Uterus (tissue), 4 donors: Measurements from ENCODE around the gene PTPRH. TPM values are rescaled to one million over a fixed set of nuclear protein-coding genes. Genes with fewer than 3 reads are reported as not detected.

Experiments used
- DNase-seq, 2 donors: peaks; one replicate each; pipeline ENCODE4 v3.0.0-alpha.2; 2019 to 2020
- H3K27ac ChIP-seq, 2 donors: fragments of 200-600 bp; sonication (generic); 1 replicate in 1 of 2; 2 replicates in 1 of 2; pipeline ENCODE4 v1.5.1; 2016 to 2018
- H3K27me3 ChIP-seq, 2 donors: fragments of 200-600 bp; sonication (generic); one replicate each; pipeline ENCODE4 v1.5.1; 2018 to 2019; ENCODE audit warnings: control low read depth in 1 of 2
- H3K36me3 ChIP-seq, 2 donors: fragments of 200-600 bp; sonication (generic); one replicate each; pipeline ENCODE4 v1.5.1; 2019; ENCODE audit warnings: control low read depth in 1 of 2
- H3K4me1 ChIP-seq, 2 donors: fragments of 200-600 bp; sonication (generic); one replicate each; pipeline ENCODE4 v1.5.1; 2018 to 2019; ENCODE audit warnings: control low read depth in 1 of 2
- H3K4me3 ChIP-seq, 2 donors: fragments of 200-600 bp; sonication (generic); 1 replicate in 1 of 2; 2 replicates in 1 of 2; pipeline ENCODE4 v1.5.1; 2018 to 2019; ENCODE audit warnings: mild to moderate bottlenecking in 1 of 2
- H3K9me3 ChIP-seq, 2 donors: fragments of 200-600 bp; sonication (generic); one replicate each; pipeline ENCODE4 v1.5.1; 2019; ENCODE audit warnings: control low read depth in 1 of 2
- POLR2A ChIP-seq, 2 donors: fragments of 450-650 bp; IDR thresholded peaks; one replicate each; pipeline ENCODE4 v1.6.1; 2016; ENCODE audit warnings: antibody characterized with exemption in 2 of 2, mild to moderate bottlenecking in 1 of 2, moderate library complexity in 1 of 2
- intact Hi-C: fragments of 100-400 bp; cut with DNase I; formaldehyde crosslinking; loops from one replicate; pipeline ENCODE4 v1.15.1; 2023; ENCODE audit warnings: low total_unique reads
- total RNA-seq, 4 donors: library from RNA; depleted of rRNA in 3 of 4; stranded (reverse); fragments of >200 nt in 3 of 4; gene quantifications; one replicate each; pipeline versions ENCODE4 v1.1.0 to v1.2.4, GENCODE V29; 2014 to 2023
- TF ChIP-seq, protein P1 (sequence below), 4 experiments: fragments of 200-600 bp in 2 of 4; fragments of 450-650 bp in 2 of 4; sonication (generic) in 2 of 4; IDR thresholded peaks; one replicate each; pipeline ENCODE4 v1.5.1; 2016 to 2019; ENCODE audit warnings: antibody characterized with exemption in 4 of 4, mild to moderate bottlenecking in 2 of 4, moderate library complexity in 1 of 4
- donor health status: DM: yes; HTN: yes; CAD: no.

The PTPRH gene
- total RNA-seq, 4 donors from 2014 or later = 0.29 to 3.8 (median 3.2) TPM; not detected in 1

DNA sequence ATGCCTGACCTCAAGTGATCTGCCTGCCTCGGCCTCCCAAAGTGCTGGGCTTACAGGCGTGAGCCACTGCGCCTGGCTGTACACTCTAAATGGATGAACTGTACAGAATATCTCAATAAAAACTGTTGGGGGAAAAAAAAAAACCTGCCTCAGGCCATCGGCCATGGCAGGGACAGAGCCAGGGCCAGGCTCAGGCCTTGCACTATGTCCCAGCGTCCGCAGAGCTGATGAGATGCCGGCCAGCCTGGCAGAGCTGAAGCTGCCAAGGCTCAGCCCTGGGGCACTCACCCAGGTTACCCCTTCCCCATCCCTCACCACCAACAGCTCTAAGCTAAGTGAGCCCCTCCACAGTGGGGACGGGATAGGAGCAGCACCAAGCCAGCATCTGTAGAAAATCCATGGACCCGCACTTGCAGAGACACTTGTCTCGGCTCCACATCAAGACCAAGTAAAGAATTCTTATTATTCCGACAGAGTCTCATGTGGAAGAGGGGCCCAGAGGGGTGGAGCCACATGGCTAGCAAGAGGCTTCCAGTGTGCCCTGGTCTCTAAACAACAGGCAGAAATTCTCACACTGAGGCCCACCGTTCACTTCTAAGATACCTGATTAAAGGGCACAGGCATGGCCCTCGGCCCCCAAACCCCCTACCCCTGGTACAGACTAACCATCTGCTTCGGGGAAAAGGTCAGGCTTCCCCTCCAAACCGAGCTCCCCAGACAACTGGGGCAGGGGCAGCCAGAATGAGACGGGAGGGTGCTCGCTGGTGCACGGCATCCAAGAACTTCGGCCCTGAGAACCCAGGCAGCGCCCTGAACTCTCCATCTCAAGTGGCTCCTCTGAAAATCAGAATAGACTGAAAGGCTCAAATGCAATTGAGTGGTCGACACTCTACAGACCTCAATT is 43.7 kb upstream of the PTPRH start:
- DNase-seq = no peak
- Histone ChIP-seq H3K4me1 (peaks cover 0 to 5% of the 10 kb centered on the region in 2 donors), H3K4me3 (no peak overlapping the region), H3K27me3 (no peaks in the 10 kb centered on the region), H3K9me3 (no peaks in the 10 kb centered on the region), H3K27ac (no peak overlapping the region), H3K36me3 (no peaks in the 10 kb centered on the region)
- intact Hi-C loops = no loop called here
- TF ChIP-seq POLR2A (IDR thresholded peaks at IDR 0.05) = no peak
- TF ChIP-seq, protein P1, sequence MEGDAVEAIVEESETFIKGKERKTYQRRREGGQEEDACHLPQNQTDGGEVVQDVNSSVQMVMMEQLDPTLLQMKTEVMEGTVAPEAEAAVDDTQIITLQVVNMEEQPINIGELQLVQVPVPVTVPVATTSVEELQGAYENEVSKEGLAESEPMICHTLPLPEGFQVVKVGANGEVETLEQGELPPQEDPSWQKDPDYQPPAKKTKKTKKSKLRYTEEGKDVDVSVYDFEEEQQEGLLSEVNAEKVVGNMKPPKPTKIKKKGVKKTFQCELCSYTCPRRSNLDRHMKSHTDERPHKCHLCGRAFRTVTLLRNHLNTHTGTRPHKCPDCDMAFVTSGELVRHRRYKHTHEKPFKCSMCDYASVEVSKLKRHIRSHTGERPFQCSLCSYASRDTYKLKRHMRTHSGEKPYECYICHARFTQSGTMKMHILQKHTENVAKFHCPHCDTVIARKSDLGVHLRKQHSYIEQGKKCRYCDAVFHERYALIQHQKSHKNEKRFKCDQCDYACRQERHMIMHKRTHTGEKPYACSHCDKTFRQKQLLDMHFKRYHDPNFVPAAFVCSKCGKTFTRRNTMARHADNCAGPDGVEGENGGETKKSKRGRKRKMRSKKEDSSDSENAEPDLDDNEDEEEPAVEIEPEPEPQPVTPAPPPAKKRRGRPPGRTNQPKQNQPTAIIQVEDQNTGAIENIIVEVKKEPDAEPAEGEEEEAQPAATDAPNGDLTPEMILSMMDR (IDR thresholded peaks at IDR 0.05) = no peak

DNA sequence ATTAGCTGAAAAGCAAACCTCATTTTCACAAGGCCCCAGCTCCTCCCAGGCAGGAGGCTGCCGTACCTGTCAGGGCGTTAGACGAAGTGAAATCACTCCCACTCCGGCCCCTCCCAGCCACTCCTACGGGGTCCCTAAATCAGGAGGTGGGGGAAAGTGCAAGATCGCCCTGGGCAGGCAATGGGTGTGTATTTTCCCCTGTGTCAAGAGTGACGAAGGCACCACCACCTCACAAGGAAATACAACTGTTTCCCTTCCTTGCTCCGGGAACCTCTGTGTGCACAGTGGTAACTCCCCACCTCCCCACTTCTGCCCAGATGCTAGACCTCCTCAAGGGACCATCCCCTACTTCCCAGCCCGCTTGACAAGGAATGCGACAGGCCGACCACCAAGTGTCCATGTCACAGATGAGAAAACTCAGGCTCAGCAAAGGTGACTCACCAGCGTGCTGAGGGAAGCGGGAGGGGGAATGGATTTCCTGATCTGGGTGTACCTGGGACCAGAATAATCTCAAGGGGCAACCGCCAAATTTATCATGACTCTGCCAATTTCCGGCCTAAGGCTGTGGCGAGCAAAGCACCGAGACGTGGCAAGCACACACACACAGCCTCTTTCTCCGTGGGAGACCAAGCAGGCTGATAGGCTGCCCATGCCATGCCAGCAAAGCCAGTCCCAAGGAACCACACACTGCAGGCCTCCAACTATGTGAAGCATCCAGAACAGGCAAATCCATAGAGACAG is 42.2 kb upstream of the PTPRH start:
- Histone ChIP-seq H3K9me3 (no peaks in the 10 kb centered on the region), H3K27me3 (no peaks in the 10 kb centered on the region), H3K4me1 (peaks cover 0 to 5% of the 10 kb centered on the region in 2 donors), H3K36me3 (no peaks in the 10 kb centered on the region), H3K4me3 (no peak overlapping the region), H3K27ac (no peak overlapping the region)
- TF ChIP-seq, protein P1 (IDR thresholded peaks at IDR 0.05) = no peak
- TF ChIP-seq POLR2A (IDR thresholded peaks at IDR 0.05) = no peak
- no peak for DNase-seq
- intact Hi-C loops = no loop called here

DNA sequence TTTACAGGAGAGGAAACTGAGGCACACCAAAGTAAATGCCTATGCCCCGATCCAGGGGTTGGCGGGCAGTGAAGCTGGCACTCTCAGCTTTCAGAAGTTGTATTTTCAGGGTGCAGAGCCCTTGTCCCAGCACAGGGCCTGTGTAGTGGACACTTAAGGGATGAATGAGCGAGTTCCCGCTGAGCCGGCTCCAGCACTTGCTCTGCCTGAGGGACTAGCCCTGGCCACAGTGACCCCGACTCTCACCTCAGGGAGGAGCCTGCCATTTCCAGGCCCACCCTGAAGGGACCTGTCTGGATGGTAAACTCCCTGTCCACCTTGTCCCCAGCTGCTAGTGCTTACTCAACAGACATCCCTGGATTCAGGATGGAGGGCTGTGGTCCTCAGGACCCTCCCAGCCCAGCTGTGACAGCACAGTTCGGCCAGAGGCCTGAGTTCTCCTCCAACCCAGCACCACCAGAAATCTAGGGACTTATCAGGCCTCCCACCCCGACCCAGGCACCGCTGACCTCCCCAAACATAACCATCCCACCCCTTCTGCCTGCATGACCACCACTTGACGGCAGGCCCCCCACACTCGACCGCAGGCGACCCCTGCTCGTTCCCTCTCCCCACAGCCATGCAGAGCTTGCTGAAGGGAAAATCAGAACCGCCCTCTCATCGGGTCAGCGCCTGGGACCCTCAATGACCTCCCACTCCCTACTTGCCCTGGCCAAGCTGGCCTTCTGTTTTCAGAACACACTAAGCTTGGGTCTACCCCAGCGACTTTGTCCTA is 41.1 kb upstream of the PTPRH start:
- intact Hi-C loops = no loop called here
- Histone ChIP-seq H3K9me3 (no peaks in the 10 kb centered on the region), H3K4me3 (no peak overlapping the region), H3K27ac (no peak overlapping the region), H3K27me3 (no peaks in the 10 kb centered on the region), H3K36me3 (no peaks in the 10 kb centered on the region), H3K4me1 (peaks cover 0 to 5% of the 10 kb centered on the region in 2 donors)
- DNase-seq = no peak
- no peak for TF ChIP-seq POLR2A (IDR thresholded peaks at IDR 0.05)
- TF ChIP-seq, protein P1 (IDR thresholded peaks at IDR 0.05) = no peak

DNA sequence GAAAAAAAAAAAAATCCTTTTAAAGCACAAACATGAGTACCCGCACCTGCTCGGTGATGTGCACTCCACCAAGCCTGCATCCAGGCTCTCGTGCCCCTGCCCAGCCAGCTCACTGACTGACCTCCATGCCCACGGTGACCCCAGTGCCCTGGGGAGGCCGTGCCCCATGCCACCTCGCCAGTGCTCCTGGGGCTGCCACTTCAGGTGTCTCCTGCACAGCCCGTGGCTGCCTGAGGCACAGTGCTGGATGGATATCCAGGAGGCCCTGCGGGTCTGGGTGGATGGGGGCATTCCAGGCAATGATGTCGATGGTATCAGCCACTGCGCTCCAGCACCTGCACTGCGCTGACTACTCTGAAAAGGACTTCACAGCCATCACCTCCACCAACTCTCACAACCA is 40.5 kb upstream of the PTPRH start:
- Histone ChIP-seq H3K9me3 (no peaks in the 10 kb centered on the region), H3K4me1 (peaks cover 0 to 2% of the 10 kb centered on the region in 2 donors), H3K4me3 (no peak overlapping the region), H3K27me3 (no peaks in the 10 kb centered on the region), H3K36me3 (no peaks in the 10 kb centered on the region), H3K27ac (no peak overlapping the region)
- no peak for DNase-seq
- TF ChIP-seq, protein P1 (IDR thresholded peaks at IDR 0.05) = no peak
- no peak for TF ChIP-seq POLR2A (IDR thresholded peaks at IDR 0.05)
- intact Hi-C loops = no loop called here
